ENCODE data around the gene C2CD4B.
A peak's percentile ranks its signal among the peaks of the same experiment; 100 is the strongest.

C2CD4B gene

GRCh38 chr15:62186578-62186977 is 21.5 kb upstream of the C2CD4B start:
- DNase-seq (ENCODE audit: insufficient read length) (no peak), FAIRE-seq (no peak)
- TF ChIP-seq TAF1 (IDR thresholded peaks at IDR 0.05; ENCODE audit: borderline replicate concordance, low read depth, low read length) (no peak), POLR2A (IDR thresholded peaks at IDR 0.05; ENCODE audit: low read depth, low read length) (no peak), POLR2AphosphoS5 (IDR thresholded peaks at IDR 0.05; ENCODE audit: low read depth, low read length) (no peak)

- DNase-seq (ENCODE audit: insufficient read length) (no peak), FAIRE-seq (no peak)
- TF ChIP-seq POLR2A (IDR thresholded peaks at IDR 0.05; ENCODE audit: low read depth, low read length) = no peak
- TF ChIP-seq TAF1 (IDR thresholded peaks at IDR 0.05; ENCODE audit: borderline replicate concordance, low read depth, low read length) = no peak
- no peak for TF ChIP-seq POLR2AphosphoS5 (IDR thresholded peaks at IDR 0.05; ENCODE audit: low read depth, low read length)
These were observed 18.0 kb upstream of the C2CD4B start for GRCh38 chr15:62183130-62183529.

- no peak for FAIRE-seq
- DNase-seq (ENCODE audit: insufficient read length) = no peak
- TF ChIP-seq TAF1 (IDR thresholded peaks at IDR 0.05; ENCODE audit: borderline replicate concordance, low read depth, low read length) (no peak), POLR2A (IDR thresholded peaks at IDR 0.05; ENCODE audit: low read depth, low read length) (no peak), POLR2AphosphoS5 (IDR thresholded peaks at IDR 0.05; ENCODE audit: low read depth, low read length) (no peak)
These were observed 8.1 kb upstream of the C2CD4B start for GRCh38 chr15:62173215-62173614.

- TF ChIP-seq POLR2A (IDR thresholded peaks at IDR 0.05; ENCODE audit: low read depth, low read length) = no peak
- TF ChIP-seq POLR2AphosphoS5 (IDR thresholded peaks at IDR 0.05; ENCODE audit: low read depth, low read length) = no peak
- TF ChIP-seq TAF1 (IDR thresholded peaks at IDR 0.05; ENCODE audit: borderline replicate concordance, low read depth, low read length) = no peak
- FAIRE-seq = no peak
- DNase-seq (ENCODE audit: insufficient read length) = no peak
These were observed 6.8 kb upstream of the C2CD4B start for GRCh38 chr15:62171882-62172281.

- no peak for DNase-seq (ENCODE audit: insufficient read length)
- no peak for TF ChIP-seq TAF1 (IDR thresholded peaks at IDR 0.05; ENCODE audit: borderline replicate concordance, low read depth, low read length)
- TF ChIP-seq POLR2AphosphoS5 (IDR thresholded peaks at IDR 0.05; ENCODE audit: low read depth, low read length) = no peak
- TF ChIP-seq POLR2A (IDR thresholded peaks at IDR 0.05; ENCODE audit: low read depth, low read length) = no peak
- FAIRE-seq = no peak
These were observed 799 bp upstream of the C2CD4B start for GRCh38 chr15:62165793-62166375.

GRCh38 chr15:62164396-62165103 is 535 bp downstream of the C2CD4B start:
- FAIRE-seq (no peak), DNase-seq (ENCODE audit: insufficient read length) (peak; percentile 15)
- TF ChIP-seq POLR2A (IDR thresholded peaks at IDR 0.05; ENCODE audit: low read depth, low read length) = no peak
- no peak for TF ChIP-seq TAF1 (IDR thresholded peaks at IDR 0.05; ENCODE audit: borderline replicate concordance, low read depth, low read length)
- no peak for TF ChIP-seq POLR2AphosphoS5 (IDR thresholded peaks at IDR 0.05; ENCODE audit: low read depth, low read length)

GRCh38 chr15:62164014-62164395 is 1.1 kb downstream of the C2CD4B start:
- FAIRE-seq = no peak
- TF ChIP-seq TAF1 (IDR thresholded peaks at IDR 0.05; ENCODE audit: borderline replicate concordance, low read depth, low read length) (no peak), POLR2AphosphoS5 (IDR thresholded peaks at IDR 0.05; ENCODE audit: low read depth, low read length) (no peak), POLR2A (IDR thresholded peaks at IDR 0.05; ENCODE audit: low read depth, low read length) (no peak)
- DNase-seq (ENCODE audit: insufficient read length) = no peak

GRCh38 chr15:62163397-62164013 is 1.6 kb downstream of the C2CD4B start:
- no peak for DNase-seq (ENCODE audit: insufficient read length)
- TF ChIP-seq TAF1 (IDR thresholded peaks at IDR 0.05; ENCODE audit: borderline replicate concordance, low read depth, low read length) (no peak), POLR2AphosphoS5 (IDR thresholded peaks at IDR 0.05; ENCODE audit: low read depth, low read length) (no peak), POLR2A (IDR thresholded peaks at IDR 0.05; ENCODE audit: low read depth, low read length) (no peak)
- no peak for FAIRE-seq

GRCh38 chr15:62153228-62153627 is 11.9 kb downstream of the C2CD4B start:
- no peak for DNase-seq (ENCODE audit: insufficient read length)
- TF ChIP-seq TAF1 (IDR thresholded peaks at IDR 0.05; ENCODE audit: borderline replicate concordance, low read depth, low read length) (no peak), POLR2A (IDR thresholded peaks at IDR 0.05; ENCODE audit: low read depth, low read length) (no peak), POLR2AphosphoS5 (IDR thresholded peaks at IDR 0.05; ENCODE audit: low read depth, low read length) (no peak)
- no peak for FAIRE-seq

- FAIRE-seq (no peak), DNase-seq (ENCODE audit: insufficient read length) (no peak)
- TF ChIP-seq TAF1 (IDR thresholded peaks at IDR 0.05; ENCODE audit: borderline replicate concordance, low read depth, low read length) (no peak), POLR2A (IDR thresholded peaks at IDR 0.05; ENCODE audit: low read depth, low read length) (no peak), POLR2AphosphoS5 (IDR thresholded peaks at IDR 0.05; ENCODE audit: low read depth, low read length) (no peak)
These were observed 14.6 kb downstream of the C2CD4B start for GRCh38 chr15:62150445-62150844.

GRCh38 chr15:62149729-62150128 is 15.4 kb downstream of the C2CD4B start:
- TF ChIP-seq TAF1 (IDR thresholded peaks at IDR 0.05; ENCODE audit: borderline replicate concordance, low read depth, low read length) (no peak), POLR2AphosphoS5 (IDR thresholded peaks at IDR 0.05; ENCODE audit: low read depth, low read length) (no peak), POLR2A (IDR thresholded peaks at IDR 0.05; ENCODE audit: low read depth, low read length) (no peak)
- FAIRE-seq = no peak
- DNase-seq (ENCODE audit: insufficient read length) = no peak

- no peak for FAIRE-seq
- no peak for DNase-seq (ENCODE audit: insufficient read length)
- TF ChIP-seq TAF1 (IDR thresholded peaks at IDR 0.05; ENCODE audit: borderline replicate concordance, low read depth, low read length) (no peak), POLR2A (IDR thresholded peaks at IDR 0.05; ENCODE audit: low read depth, low read length) (no peak), POLR2AphosphoS5 (IDR thresholded peaks at IDR 0.05; ENCODE audit: low read depth, low read length) (no peak)
These were observed 17.5 kb downstream of the C2CD4B start for GRCh38 chr15:62147551-62147950.

Data from GM12892 (cell line).